ENCODE measurements around the gene TNNI3. TPM values are rescaled to one million over a fixed set of nuclear protein-coding genes. Genes with fewer than 3 reads are reported as not detected.
A peak's percentile ranks its signal among the peaks of the same experiment; 100 is the strongest.

TNNI3 gene
- total RNA-seq, 1 donor from 2014 or later, result not detected

DNA sequence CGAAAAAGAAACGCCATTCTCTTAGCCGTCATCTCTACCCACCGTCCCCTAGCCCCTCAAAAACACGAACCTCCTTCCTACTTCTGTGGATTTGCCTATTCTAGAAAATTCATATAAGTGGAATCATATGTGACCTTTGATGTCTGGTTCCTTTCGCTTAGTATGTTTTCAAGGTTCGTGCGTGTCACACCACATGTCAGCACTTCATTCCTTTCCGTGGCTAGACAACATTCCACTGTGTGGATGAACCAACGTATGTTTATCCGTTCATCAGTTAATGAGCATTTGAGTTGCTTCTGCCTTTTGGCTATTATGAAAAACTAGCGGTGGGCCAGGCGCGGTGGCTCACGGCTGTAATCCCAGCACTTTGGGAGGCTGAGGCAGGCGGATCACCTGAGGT lies 26.1 kb downstream of the TNNI3 start:
- peaks cover 5% of the 10 kb centered on the region for H3K4me1 Mint-ChIP-seq
- CTCF ChIA-PET, result no interaction called here
- DNase-seq, result no peak
- intact Hi-C loops (cut with micrococcal nuclease), result no loop called here
- H3K27ac Mint-ChIP-seq, result no peak overlapping the region
- no peaks in the 10 kb centered on the region for H3K36me3 Mint-ChIP-seq (ENCODE audit: low read depth)
- no peak overlapping the region for H3K4me3 Mint-ChIP-seq
- POLR2A ChIA-PET, result no interaction called here
- no peak for TF ChIP-seq CTCF (IDR thresholded peaks at IDR 0.05)
- no peaks in the 10 kb centered on the region for H3K9me3 Mint-ChIP-seq
- H3K27me3 Mint-ChIP-seq, result peaks cover 36% of the 10 kb centered on the region
- ATAC-seq (ENCODE audit: low read depth), result no peak

GRCh38 chr19:55119053-55119452 lies 38.5 kb downstream of the TNNI3 start:
- H3K36me3 Mint-ChIP-seq (ENCODE audit: low read depth), result peaks cover 17% of the 10 kb centered on the region
- no peak for DNase-seq
- H3K9me3 Mint-ChIP-seq, result no peaks in the 10 kb centered on the region
- ATAC-seq (ENCODE audit: low read depth), result no peak
- ChIA-PET POLR2A (interaction anchor here (1.4 kb wide), 1 partner anchor 161 kb away, joined by 3 read pairs; no protein-coding TSS in a partner anchor), CTCF (interaction anchor here (1.4 kb wide), 1 partner anchor 348 kb away, joined by 3 read pairs; no protein-coding TSS in a partner anchor)
- intact Hi-C loops (cut with micrococcal nuclease), result no loop called here
- H3K27me3 Mint-ChIP-seq, result peaks cover 8% of the 10 kb centered on the region
- no peak overlapping the region for H3K27ac Mint-ChIP-seq
- H3K4me1 Mint-ChIP-seq, result peaks cover 44% of the 10 kb centered on the region
- TF ChIP-seq CTCF (IDR thresholded peaks at IDR 0.05), result no peak
- peak overlapping the region; percentile 64 for H3K4me3 Mint-ChIP-seq

- ATAC-seq (ENCODE audit: low read depth) (no peak), DNase-seq (no peak)
- peaks cover 3% of the 10 kb centered on the region for H3K27me3 Mint-ChIP-seq
- intact Hi-C loops (cut with micrococcal nuclease), result no loop called here
- H3K9me3 Mint-ChIP-seq, result no peaks in the 10 kb centered on the region
- H3K27ac Mint-ChIP-seq, result peak overlapping the region; percentile 83
- H3K36me3 Mint-ChIP-seq (ENCODE audit: low read depth), result peaks cover 17% of the 10 kb centered on the region
- H3K4me3 Mint-ChIP-seq, result peak overlapping the region; percentile 97
- ChIA-PET CTCF (interaction anchor here (1.0 to 1.7 kb wide), 3 partner anchors 23 to 385 kb away, joined by 3 to 6 read pairs (median 3); no protein-coding TSS in a partner anchor), POLR2A (interaction anchor here (0.5 to 2.5 kb wide), 9 partner anchors 56 to 742 kb away, joined by 3 to 16 read pairs (median 4); partner anchors contain the start of genes FIZ1, KMT5C, RDH13 and UBE2S)
- no peak for TF ChIP-seq CTCF (IDR thresholded peaks at IDR 0.05)
- peaks cover 48% of the 10 kb centered on the region for H3K4me1 Mint-ChIP-seq
These were observed 39.0 kb downstream of the TNNI3 start for GRCh38 chr19:55118401-55118991.

- DNase-seq, result peak; percentile 96
- no peaks in the 10 kb centered on the region for H3K27me3 Mint-ChIP-seq
- H3K4me3 Mint-ChIP-seq, result peak overlapping the region; percentile 97
- ATAC-seq (ENCODE audit: low read depth), result peak; percentile 93
- peaks cover 55% of the 10 kb centered on the region for H3K4me1 Mint-ChIP-seq
- H3K9me3 Mint-ChIP-seq, result no peaks in the 10 kb centered on the region
- ChIA-PET CTCF (interaction anchor here (1.0 to 1.7 kb wide), 3 partner anchors 23 to 386 kb away, joined by 3 to 6 read pairs (median 3); no protein-coding TSS in a partner anchor), POLR2A (interaction anchor here (0.5 to 2.5 kb wide), 12 partner anchors 14 to 741 kb away, joined by 3 to 16 read pairs (median 4); partner anchors contain the start of genes FIZ1, KMT5C, RDH13 and UBE2S)
- H3K36me3 Mint-ChIP-seq (ENCODE audit: low read depth), result peaks cover 17% of the 10 kb centered on the region
- no peak for TF ChIP-seq CTCF (IDR thresholded peaks at IDR 0.05)
- intact Hi-C loops (cut with micrococcal nuclease), result loop anchor here (1.0 kb wide), 7 partner anchors 55 to 1003 kb away; partner anchors contain the start of genes LENG8, PPP6R1, PRPF31 and RDH13
- peak overlapping the region; percentile 83 for H3K27ac Mint-ChIP-seq
These were observed 39.7 kb downstream of the TNNI3 start for GRCh38 chr19:55117663-55118391.
